Left renal pelvis (tissue), 4 donors: ENCODE data around the gene OPRM1. TPM values are rescaled to one million over a fixed set of nuclear protein-coding genes. Genes with fewer than 3 reads are reported as not detected.
"Not testable (repeated sequence)": the region's sequence is repeated elsewhere in the genome, so short reads cannot be mapped to it uniquely, and the experiment has no call there.

Experiments
- DNase-seq, 4 donors: peaks; one replicate each; pipeline ENCODE4 v3.0.0-alpha.2; 2013; ENCODE audit warnings: low read depth in 4 of 4, low spot score in 3 of 4
- polyA plus RNA-seq, 4 donors: library from polyadenylated mRNA; unstranded; fragments of 120-200 nt; gene quantifications; one replicate each; pipeline ENCODE4 v1.2.1, GENCODE V29; 2013; ENCODE audit not compliant: insufficient read length in 4 of 4

Gene OPRM1
- polyA plus RNA-seq, 4 donors: not detected

DNA sequence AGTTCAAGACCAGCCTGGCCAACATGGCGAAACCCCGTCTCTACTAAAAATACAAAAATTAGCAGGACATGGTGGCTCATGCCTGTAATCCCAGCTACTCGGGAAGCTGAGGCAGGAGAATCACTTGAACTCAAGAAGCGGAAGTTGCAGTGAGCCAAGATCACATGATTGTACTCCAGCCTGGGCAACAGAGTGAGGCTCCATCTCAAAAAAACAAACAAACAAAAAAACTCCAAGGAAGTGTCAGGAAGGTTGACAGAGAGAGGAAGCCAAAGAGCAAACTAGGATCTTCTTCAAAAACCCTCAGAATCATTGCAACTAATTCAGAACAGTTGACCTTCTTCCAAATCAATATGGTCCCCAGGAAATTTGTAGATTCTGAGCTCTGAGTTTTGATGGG is 162.6 kb downstream of the OPRM1 start:
- not testable (repeated sequence) for DNase-seq

DNA sequence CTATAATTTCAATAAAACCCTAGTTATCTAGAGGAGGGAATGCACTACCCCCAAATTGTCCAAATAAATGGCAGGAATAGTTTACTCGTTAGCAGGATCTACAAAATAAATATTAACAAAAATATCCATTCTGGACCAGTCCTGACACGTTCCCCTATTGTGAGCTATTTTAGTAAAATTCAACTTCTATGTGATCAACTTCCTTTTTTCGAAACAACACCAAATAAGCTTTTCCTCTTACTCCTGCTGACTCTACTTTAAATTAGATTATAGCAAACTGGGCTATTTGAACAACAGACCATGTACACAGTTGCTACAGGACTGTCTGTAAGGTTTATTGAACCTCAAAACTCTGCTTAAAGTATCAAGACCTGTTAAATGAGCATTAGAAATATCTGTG is 163.3 kb downstream of the OPRM1 start:
- DNase-seq: no peak

GRCh38 chr6:154202958-154203357 is 163.9 kb downstream of the OPRM1 start:
- DNase-seq: no peak

GRCh38 chr6:154206141-154206540 is 167.1 kb downstream of the OPRM1 start:
- no peak for DNase-seq

DNA sequence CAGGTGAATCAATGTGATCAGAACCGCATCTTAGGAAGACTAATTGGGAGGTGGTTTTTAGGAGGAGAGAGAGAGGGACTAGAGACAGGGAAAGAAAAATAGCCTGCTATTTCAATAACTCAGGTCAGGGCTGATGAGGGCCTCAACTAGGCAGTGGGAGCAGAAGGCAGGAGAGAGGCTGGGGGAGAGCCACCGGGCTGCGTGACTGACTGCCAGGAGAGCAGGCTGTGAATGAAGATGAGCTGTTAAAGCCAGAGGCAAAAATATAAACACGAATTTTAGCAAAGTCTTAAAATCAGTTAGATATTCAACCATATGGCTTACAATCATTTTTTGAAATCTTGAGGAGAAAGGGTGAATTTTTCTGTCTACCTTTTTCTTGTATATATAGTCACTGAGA is 168.0 kb downstream of the OPRM1 start:
- no peak for DNase-seq

DNA sequence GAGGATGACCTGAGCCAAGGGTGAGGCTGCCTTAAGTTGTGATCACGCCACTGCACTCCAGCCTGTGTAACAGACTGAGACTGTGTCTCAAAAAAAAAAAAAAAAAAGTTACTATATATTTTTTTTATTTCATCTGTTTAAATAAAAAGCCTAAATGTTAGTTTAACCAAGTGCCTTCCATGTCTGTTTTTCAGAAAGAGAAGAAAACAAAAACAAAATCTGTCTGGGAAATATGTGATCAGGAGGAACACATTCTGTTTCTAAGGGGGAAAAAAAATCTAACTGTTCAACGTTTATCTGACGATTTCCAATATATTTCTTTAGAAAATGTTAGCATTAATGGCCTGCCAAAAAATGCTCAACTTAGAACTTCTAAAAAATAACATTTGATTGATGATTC is 170.5 kb downstream of the OPRM1 start:
- no peak for DNase-seq

DNA sequence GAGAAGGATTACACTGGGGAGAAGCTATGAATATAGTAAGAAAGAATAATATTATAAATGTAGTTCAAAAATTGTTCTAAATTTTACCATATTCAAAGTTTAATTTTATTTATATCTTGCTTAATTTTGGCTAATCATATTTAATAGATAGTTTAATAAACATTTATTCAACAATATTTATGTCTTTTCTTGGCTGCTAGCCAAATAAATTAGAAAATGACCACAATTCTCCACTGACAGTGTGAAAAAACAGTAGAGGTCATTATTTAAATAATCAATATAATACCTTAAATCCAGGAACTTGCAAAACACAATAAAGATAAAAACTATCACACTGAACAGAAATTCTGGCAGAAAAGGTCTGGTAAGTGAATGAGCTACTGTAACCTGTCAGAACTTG is 171.6 kb downstream of the OPRM1 start:
- DNase-seq: no peak

DNA sequence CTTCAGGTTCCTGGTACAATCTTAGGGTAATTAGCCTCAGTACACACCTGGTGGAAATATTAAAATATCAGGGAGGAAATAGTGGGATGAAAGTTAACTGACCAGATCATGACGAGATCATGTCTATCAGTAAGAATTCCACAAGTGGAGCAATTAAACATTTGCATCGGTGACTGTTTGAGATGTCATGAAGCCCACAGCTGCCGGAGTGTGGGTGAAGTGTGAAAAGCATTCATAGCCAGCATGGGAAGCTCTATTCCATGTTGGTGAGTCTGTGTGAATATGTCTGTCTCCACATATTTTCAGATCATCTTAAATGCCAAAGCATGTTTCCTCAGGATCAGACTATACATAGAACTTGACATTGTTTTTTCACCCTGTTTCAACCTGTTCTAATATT is 174.7 kb downstream of the OPRM1 start:
- DNase-seq: no peak

- peak in 1 of 4 donors; percentile 30 for DNase-seq
Observed at GRCh38 chr6:154218301-154218700, 179.3 kb downstream of the OPRM1 start.

GRCh38 chr6:154218787-154219186 is 179.7 kb downstream of the OPRM1 start:
- no peak for DNase-seq

GRCh38 chr6:154219250-154219649 is 180.2 kb downstream of the OPRM1 start:
- DNase-seq: no peak

GRCh38 chr6:154222716-154223115 is 183.7 kb downstream of the OPRM1 start:
- DNase-seq: no peak

DNA sequence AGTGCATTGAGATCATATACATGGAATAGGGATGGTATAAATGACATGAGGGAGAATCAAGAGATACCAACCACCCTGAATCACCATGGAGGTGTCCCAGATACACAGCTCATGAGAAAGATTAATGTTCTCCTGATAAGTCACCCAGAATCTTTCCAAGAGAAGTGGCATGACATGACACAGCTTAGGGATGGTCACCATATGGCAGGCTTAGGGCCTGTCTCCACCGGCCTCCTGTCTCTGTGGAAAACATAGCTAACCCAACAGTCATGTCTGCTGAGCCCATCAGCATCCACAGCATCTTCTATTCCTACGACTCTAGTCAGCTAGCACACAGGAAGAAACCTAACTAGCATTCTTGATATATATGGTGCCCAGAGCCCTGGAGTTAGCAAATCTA is 184.3 kb downstream of the OPRM1 start:
- no peak for DNase-seq

DNA sequence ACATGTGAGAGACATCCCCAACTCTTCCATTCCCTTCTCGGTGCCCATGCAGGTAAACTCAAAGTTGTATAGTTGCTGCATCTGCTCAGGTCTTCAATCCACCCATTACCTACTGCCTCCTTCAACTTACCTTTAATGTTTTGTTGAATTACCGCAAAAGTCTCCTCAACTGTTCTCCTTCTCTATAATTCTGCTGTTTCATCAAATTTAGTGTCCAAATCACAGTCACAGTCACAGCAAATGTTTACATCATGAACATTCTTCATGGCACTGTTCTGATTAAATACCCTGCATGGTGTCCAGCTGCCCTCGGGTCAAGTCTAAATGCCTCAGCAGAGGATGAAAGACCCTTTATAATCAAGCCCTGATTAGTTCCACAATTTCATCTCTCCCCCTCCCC is 187.4 kb downstream of the OPRM1 start:
- no peak for DNase-seq

DNA sequence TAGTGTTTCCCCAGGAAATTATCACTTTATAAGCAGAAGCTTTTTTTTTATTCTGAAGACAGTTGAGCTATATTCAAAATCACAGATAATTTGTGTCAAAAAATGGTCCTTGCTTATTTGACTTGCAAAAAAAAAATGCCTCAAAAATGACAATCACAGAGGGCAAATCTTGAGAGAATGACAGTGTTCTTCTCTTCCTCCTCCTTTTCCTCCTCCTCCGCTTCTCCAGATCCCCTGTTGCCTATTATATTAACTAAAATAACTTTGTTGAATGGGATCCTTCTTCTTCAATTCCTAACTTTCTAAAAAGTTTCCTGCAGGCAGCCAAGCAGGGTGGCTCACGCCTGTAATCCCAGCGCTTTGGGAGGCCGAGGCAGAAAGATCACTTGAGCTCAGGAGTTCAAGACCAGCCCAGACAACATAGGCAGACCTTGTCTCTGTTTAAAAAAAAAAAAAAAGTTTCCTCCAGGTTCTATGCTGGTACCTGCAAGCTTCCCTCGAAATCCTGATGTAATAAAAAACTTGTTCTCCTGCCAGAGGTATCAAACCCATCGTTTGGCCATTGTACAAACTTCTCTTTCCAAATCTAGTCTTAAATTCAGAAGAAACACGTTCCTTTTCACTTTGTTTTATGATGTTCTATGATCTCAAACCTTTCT is 189.0 kb downstream of the OPRM1 start:
- no peak for DNase-seq

DNA sequence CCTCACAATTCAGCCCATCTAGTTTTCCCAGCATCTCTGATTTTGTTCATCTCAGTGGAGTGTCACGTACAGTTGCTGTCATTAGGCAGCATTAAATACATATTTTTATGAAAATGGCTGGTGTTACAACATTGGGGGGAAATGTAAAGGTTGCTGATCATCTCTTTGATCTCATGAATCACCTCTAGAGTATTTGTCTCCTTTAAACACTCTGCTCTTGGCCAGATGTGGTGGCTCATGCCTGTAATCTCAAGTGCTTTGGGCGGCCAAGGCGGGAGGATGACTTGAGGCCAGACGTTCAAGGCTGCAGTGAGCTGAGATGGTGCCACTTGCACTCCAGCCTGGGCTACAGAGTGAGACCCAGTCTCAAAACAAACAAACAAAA is 189.5 kb downstream of the OPRM1 start:
- DNase-seq: no peak

DNA sequence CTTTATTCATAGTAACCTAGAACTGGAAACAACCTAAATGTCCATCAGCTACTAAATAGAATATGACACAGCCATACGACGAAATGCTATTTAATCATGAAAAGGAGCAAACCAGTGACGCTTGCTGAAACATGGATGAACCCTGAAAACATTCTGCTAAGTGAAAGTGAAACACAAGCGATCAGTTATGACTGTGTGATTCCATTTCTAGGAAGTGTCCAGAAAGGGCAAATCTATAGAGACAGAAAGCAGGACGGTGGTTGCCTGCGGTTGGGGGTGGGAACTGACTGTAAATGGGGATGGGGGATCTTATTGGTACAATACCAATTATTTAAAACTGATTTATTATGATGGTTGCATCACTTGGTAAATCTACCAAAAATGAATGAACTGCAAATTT is 190.7 kb downstream of the OPRM1 start:
- DNase-seq: no peak

- DNase-seq: no peak
Observed at GRCh38 chr6:154230393-154230792, 191.4 kb downstream of the OPRM1 start.

DNA sequence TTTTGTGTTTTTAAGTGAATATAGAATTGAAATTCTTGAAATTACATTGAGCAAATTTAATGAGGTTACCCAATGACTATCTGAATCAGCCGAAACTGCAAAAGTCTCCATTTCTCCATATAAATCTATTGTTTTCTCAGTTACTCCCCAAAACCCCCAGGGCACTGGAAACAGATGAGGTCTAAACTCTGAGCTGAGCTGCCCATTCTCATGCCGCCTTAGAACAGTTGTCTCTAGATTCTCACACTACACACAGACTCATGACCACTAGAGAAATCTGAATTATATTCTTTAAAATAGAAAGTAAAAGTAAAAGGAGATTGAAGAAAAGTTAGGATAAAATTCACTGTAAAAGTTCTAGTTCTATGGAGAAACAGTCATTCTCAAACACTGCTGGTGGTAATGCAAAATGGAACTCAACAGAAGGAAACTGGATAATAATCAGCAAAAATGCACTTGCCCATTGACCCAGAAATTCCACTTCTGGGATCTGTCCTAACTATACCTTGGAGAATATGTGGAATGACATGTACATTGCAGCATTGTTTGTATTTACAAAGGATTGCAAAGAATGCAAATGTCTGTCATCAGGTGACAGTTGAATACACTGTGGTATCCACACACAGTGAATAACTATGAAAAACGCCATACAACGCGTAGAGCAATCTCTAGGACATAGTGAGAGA is 192.0 kb downstream of the OPRM1 start:
- DNase-seq: no peak

DNA sequence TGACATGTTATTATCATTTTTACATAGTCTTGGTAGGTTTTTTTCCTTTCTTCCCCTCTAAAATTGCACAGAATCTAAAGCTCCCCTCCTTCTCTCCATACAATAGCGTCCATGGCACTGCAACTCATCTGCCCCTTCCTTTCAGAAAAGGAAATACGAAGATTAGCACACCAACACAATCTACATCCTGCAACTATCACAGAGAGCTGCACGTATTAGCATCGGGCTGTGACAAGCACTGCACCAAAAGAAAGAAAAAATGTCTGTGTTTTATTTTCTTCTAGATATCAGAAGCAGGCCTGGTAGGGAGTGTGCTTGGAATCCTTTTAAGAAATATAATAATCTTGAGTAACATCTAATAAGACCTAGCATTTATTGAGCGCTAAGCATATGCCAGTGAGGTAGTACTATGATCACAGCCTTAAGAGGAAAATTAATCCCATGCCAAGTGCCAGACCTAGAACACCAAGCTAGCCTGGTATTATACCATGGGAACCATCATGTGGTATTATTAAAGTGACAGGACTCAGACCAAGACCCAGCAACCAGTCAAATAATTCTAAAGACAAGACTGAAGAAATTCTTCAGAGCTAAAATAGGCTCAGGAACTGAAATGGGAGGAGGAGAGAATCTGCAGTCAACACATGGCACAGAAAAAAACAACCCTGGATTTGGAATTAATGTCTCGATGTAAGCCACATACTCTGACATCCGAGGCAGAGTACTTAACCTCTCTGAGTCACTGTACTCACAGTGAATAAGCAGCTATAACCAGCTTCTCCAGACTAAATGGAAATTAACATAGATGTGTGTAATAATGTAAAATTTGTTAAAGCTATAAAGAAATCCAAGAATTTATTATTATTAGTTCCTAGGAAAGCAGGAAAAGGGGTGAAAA is 193.2 kb downstream of the OPRM1 start:
- DNase-seq: no peak

GRCh38 chr6:154233383-154233782 is 194.3 kb downstream of the OPRM1 start:
- DNase-seq: no peak
